ENCODE data around the gene PTMS.

The PTMS gene

GRCh38 chr12:6784296-6784695, 18.1 kb downstream of the PTMS start:
- no peak for TF ChIP-seq POLR2AphosphoS5 (IDR thresholded peaks at IDR 0.05; ENCODE audit: borderline replicate concordance, low read depth, low read length)
- TF ChIP-seq EZH2 (IDR thresholded peaks at IDR 0.05) = no peak
- TF ChIP-seq FOXP2 (optimal IDR thresholded peaks at IDR 0.05; ENCODE audit: control extremely low read depth, extremely low read length, insufficient read depth) = no peak
- DNase-seq (ENCODE audit: low read depth, low spot score) = no peak
- no peaks in the 10 kb centered on the region for H3K36me3 ChIP-seq (ENCODE audit: insufficient read depth, low read length)
- no peaks in the 10 kb centered on the region for H3K9me3 ChIP-seq (ENCODE audit: low read depth, low read length)
- no peak overlapping the region for H3K27ac ChIP-seq
- no peak overlapping the region for H3K9ac ChIP-seq (ENCODE audit: insufficient read length)
- no peak overlapping the region for H3K4me3 ChIP-seq

DNA sequence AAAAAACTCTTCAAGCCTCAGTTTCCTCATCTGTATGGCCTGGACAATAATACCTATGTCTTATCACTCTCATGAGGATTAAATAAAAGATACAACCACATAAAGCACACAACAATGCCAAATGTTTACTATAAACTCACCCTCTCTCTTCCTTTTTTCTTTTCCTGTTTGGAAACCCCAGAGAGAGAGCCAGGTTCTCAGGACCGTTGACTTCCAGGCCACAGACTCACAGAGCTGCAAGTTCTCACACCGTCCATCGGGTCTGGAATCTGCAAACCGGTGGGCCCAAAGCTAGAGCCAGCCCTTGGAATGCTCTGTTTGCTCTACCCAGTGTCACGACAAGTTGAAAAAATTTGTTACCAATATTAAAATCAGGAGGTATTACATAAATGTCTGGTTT, 18.6 kb downstream of the PTMS start:
- no peak for TF ChIP-seq EZH2 (IDR thresholded peaks at IDR 0.05)
- TF ChIP-seq FOXP2 (optimal IDR thresholded peaks at IDR 0.05; ENCODE audit: control extremely low read depth, extremely low read length, insufficient read depth) = no peak
- TF ChIP-seq POLR2AphosphoS5 (IDR thresholded peaks at IDR 0.05; ENCODE audit: borderline replicate concordance, low read depth, low read length) = no peak
- Histone ChIP-seq H3K36me3 (ENCODE audit: insufficient read depth, low read length) (no peaks in the 10 kb centered on the region), H3K4me3 (no peak overlapping the region), H3K9ac (ENCODE audit: insufficient read length) (no peak overlapping the region), H3K27ac (no peak overlapping the region), H3K9me3 (ENCODE audit: low read depth, low read length) (no peaks in the 10 kb centered on the region)
- DNase-seq (ENCODE audit: low read depth, low spot score) = no peak

GRCh38 chr12:6786416-6787094, 20.4 kb downstream of the PTMS start:
- TF ChIP-seq FOXP2 (optimal IDR thresholded peaks at IDR 0.05; ENCODE audit: control extremely low read depth, extremely low read length, insufficient read depth) = no peak
- TF ChIP-seq POLR2AphosphoS5 (IDR thresholded peaks at IDR 0.05; ENCODE audit: borderline replicate concordance, low read depth, low read length) = no peak
- TF ChIP-seq EZH2 (IDR thresholded peaks at IDR 0.05) = no peak
- H3K36me3 ChIP-seq (ENCODE audit: insufficient read depth, low read length) = no peaks in the 10 kb centered on the region
- H3K9ac ChIP-seq (ENCODE audit: insufficient read length) = no peak overlapping the region
- H3K4me3 ChIP-seq = no peak overlapping the region
- H3K27ac ChIP-seq = no peak overlapping the region
- H3K9me3 ChIP-seq (ENCODE audit: low read depth, low read length) = no peaks in the 10 kb centered on the region
- no peak for DNase-seq (ENCODE audit: low read depth, low spot score)

DNA sequence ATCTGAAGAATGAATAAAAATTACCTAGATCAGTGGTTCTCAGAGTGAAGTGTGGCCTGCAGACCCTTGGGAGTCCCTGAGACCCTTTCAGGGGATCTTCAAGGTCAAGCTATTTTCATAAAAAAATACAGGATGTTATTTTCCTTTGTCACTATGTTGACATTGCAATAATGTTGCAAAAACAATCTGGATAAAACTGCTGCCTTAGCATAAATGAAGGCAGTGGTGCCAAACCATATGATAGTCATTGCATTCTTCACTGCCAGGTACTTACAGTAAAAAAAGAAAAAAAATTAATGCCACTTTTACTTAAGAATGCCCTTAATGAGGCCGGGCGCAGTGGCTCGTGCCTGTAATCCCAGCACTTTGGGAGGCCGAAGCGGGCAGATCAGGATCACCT, 21.1 kb downstream of the PTMS start:
- no peak for TF ChIP-seq FOXP2 (optimal IDR thresholded peaks at IDR 0.05; ENCODE audit: control extremely low read depth, extremely low read length, insufficient read depth)
- TF ChIP-seq EZH2 (IDR thresholded peaks at IDR 0.05) = no peak
- TF ChIP-seq POLR2AphosphoS5 (IDR thresholded peaks at IDR 0.05; ENCODE audit: borderline replicate concordance, low read depth, low read length) = no peak
- Histone ChIP-seq H3K9me3 (ENCODE audit: low read depth, low read length) (no peaks in the 10 kb centered on the region), H3K4me3 (no peak overlapping the region), H3K36me3 (ENCODE audit: insufficient read depth, low read length) (no peaks in the 10 kb centered on the region), H3K9ac (ENCODE audit: insufficient read length) (no peak overlapping the region), H3K27ac (no peak overlapping the region)
- DNase-seq (ENCODE audit: low read depth, low spot score) = no peak

DNA sequence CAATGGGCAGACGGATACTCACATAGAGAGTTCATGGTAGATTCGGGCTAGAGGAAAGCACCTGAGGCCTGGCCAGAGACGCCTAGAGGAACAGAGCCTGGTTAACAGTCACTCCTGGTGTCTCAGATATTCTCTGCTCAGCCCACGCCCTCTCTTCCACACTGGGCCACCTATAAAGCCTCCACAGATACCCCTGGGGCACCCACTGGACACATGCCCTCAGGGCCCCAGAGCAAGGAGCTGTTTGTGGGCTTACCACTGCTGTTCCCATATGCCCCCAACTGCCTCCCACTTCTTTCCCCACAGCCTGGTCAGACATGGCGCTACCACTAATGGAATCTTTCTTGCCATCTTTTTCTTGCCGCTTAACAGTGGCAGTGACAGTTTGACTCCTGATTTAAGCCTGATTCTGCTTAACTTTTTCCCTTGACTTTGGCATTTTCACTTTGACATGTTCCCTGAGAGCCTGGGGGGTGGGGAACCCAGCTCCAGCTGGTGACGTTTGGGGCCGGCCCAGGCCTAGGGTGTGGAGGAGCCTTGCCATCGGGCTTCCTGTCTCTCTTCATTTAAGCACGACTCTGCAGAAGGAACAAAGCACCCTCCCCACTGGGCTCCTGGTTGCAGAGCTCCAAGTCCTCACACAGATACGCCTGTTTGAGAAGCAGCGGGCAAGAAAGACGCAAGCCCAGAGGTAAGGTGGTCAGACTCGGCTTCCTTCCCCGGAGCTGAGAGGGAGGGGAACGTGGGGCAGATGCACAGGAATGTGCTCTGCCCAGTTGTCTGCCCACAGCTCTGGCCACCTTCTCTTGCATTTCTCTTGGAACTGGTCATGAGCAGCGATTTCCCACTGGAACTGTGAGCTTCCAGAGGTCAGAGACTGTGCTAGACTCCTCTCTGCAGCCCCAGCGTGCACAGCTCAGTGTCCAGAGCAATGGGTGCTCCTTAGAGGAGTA, 23.1 kb downstream of the PTMS start, which contains the start of gene CD4:
TSS of gene CD4 (plus strand) at position 557 of the 953 bp plus-strand sequence. CDS start 10,611 bp downstream, outside the sequence.
- H3K4me3 ChIP-seq = no peak within 1 kb of the TSS

DNA sequence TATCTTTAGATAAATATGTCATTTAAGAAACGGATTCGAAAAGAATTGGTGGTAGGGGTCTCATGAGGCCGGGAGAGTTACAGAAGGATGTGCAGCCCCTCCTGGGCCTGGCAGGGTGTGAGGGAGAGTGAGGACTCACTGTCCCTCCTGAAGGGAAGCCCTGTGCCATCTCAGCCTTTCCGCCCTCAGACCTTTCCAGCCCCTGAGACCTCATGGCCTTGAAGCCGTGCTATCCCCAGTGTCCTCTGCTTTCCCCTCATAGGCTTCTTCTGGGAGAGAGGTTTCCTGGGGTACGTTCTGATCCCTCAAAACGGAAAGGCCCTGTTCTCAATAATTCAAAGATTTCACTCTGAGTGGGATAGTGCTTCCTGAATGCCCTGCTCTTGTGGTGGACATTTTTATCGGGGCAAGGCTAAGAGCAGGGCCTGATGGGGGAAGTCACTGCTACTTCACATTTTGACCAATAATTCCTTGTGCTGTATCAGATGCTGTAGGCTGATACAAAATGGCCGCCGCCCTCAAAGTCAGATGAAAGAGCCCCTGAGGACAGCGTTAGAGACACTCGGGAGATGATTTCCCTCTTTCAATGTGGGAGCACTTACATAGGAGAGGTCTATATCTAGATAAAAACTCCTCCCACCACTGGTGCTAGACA, 24.5 kb downstream of the PTMS start:
- no peaks in the 10 kb centered on the region for H3K9me3 ChIP-seq (ENCODE audit: low read depth, low read length)
- H3K27ac ChIP-seq = no peak overlapping the region
- no peaks in the 10 kb centered on the region for H3K36me3 ChIP-seq (ENCODE audit: insufficient read depth, low read length)
- no peak overlapping the region for H3K9ac ChIP-seq (ENCODE audit: insufficient read length)
- TF ChIP-seq POLR2AphosphoS5 (IDR thresholded peaks at IDR 0.05; ENCODE audit: borderline replicate concordance, low read depth, low read length) (no peak), FOXP2 (optimal IDR thresholded peaks at IDR 0.05; ENCODE audit: control extremely low read depth, extremely low read length, insufficient read depth) (no peak), EZH2 (IDR thresholded peaks at IDR 0.05) (no peak)
- DNase-seq (ENCODE audit: low read depth, low spot score) = no peak
- H3K4me3 ChIP-seq = no peak overlapping the region

More for the DNA sequence above, 23.1 kb downstream of the PTMS start, which contains the start of gene CD4:
- Histone ChIP-seq H3K27ac (no peak within 1 kb of the TSS), H3K36me3 (ENCODE audit: insufficient read depth, low read length) (no peaks in the 10 kb centered on the region), H3K9ac (ENCODE audit: insufficient read length) (no peak within 1 kb of the TSS), H3K9me3 (ENCODE audit: low read depth, low read length) (no peaks in the 10 kb centered on the region)
- DNase-seq (ENCODE audit: low read depth, low spot score) = no peak
- TF ChIP-seq EZH2 (IDR thresholded peaks at IDR 0.05) (no peak), FOXP2 (optimal IDR thresholded peaks at IDR 0.05; ENCODE audit: control extremely low read depth, extremely low read length, insufficient read depth) (no peak), POLR2AphosphoS5 (IDR thresholded peaks at IDR 0.05; ENCODE audit: borderline replicate concordance, low read depth, low read length) (no peak)

DNA sequence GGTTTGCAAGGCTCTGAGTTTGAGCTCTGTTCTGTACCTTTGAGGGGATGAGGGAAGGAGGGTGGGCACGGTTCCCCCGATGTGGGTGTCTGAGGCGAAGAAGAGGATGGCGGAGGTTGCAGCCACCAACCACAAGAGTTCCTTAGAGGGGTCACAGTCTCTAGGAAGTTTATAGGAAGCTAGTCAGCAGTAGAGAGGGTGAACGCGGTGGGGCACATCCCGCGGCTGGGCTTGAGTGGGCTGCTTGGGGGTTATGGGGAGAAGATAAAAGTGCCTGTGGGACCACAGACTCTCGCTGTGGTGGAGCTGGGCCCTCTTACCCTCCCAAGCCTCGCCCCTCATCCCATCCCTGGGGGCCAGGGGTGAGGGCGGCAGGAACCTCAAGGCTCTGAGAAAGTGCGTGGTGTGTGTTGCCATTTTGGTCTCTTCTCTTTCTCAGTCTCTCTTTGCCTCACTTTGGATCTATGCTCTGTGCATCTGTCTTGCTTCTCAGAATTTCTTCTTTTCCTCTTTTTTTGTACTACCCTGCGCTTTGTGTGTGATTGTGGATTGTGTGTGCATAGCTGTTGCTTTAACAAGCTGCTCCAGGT, 25.9 kb downstream of the PTMS start:
- no peak for TF ChIP-seq EZH2 (IDR thresholded peaks at IDR 0.05)
- TF ChIP-seq FOXP2 (optimal IDR thresholded peaks at IDR 0.05; ENCODE audit: control extremely low read depth, extremely low read length, insufficient read depth) = no peak
- TF ChIP-seq POLR2AphosphoS5 (IDR thresholded peaks at IDR 0.05; ENCODE audit: borderline replicate concordance, low read depth, low read length) = no peak
- no peak overlapping the region for H3K9ac ChIP-seq (ENCODE audit: insufficient read length)
- H3K36me3 ChIP-seq (ENCODE audit: insufficient read depth, low read length) = no peaks in the 10 kb centered on the region
- H3K4me3 ChIP-seq = no peak overlapping the region
- no peak for DNase-seq (ENCODE audit: low read depth, low spot score)
- H3K9me3 ChIP-seq (ENCODE audit: low read depth, low read length) = no peaks in the 10 kb centered on the region
- H3K27ac ChIP-seq = no peak overlapping the region
